GM12874 (cell line): Measurements from ENCODE around the gene TMEM30B.

Source experiments
- CTCF ChIP-seq: IDR thresholded peaks from 2 replicates; pipeline ENCODE4 v1.5.1; 2011; ENCODE audit warnings: low read depth, mild to moderate bottlenecking, control low read depth, low read length, moderate library complexity; ENCODE audit not compliant: insufficient read depth

The TMEM30B gene

GRCh38 chr14:61240206-61240605 lies 40.9 kb downstream of the TMEM30B start:
- no peak for TF ChIP-seq CTCF

DNA sequence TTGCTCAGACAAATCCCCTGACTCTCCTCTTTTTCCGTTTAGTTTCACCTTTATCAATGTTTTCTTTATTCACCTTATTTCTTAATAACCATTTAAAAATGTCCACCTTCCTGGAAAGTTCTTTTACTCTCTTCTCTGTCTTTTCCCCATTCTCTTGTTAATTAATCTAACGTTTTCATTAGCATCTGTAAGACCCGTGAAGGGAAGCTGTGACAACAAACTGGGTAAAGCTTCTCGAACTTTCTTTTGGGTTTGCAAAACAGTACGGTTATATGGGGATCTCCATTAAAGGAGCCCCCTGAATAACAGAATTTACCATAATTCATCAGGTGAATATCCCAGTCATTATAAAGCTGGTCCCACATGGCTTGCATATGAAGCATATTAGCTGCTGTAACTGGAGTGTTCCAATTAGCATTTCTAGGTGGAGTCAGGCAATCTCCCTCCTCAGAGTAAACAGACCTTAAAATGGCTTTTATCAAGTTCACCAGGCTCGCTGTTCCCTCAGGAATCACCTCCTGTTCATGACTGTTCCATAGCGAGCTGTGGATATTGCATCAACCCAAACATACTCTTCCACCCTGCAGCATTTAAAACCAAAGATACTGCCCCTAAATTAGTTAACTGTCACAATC lies 42.4 kb downstream of the TMEM30B start:
- TF ChIP-seq CTCF, result no peak

DNA sequence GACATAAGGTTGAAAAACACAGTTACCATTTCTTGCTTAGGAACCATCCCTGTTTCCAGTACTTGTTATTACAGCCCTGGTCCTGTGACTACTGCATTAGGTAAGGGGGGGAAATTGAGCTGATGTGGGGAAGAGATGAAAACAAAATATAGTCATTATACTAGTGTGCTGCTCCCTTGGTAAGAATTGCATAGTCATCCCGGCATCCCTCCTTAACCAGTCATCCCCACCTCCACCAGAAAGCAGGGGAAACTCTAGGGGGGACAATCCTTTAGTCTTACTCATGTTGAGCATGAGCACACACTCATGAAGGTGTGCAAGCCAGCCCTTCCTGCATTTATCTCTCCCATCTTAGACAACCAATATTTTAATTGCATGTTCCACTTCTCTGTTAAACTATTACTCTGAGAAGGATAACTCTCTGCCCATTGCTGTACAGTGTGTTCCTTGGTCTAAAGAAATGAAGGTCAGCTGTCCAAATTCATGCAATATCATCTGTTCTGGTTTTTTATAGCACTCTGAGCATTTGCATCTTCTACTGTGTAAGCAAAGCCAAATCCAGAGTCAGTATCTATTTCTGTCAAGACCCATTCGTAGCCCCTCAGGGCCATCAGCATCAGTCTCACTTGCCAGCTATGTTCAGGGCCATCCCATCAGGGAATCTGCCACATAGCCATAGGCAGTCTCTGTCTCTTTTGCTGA lies 46.8 kb downstream of the TMEM30B start:
- no peak for TF ChIP-seq CTCF

GRCh38 chr14:61233436-61233956 lies 47.6 kb downstream of the TMEM30B start:
- TF ChIP-seq CTCF, result no peak

GRCh38 chr14:61231810-61232209 lies 49.3 kb downstream of the TMEM30B start:
- TF ChIP-seq CTCF, result no peak

DNA sequence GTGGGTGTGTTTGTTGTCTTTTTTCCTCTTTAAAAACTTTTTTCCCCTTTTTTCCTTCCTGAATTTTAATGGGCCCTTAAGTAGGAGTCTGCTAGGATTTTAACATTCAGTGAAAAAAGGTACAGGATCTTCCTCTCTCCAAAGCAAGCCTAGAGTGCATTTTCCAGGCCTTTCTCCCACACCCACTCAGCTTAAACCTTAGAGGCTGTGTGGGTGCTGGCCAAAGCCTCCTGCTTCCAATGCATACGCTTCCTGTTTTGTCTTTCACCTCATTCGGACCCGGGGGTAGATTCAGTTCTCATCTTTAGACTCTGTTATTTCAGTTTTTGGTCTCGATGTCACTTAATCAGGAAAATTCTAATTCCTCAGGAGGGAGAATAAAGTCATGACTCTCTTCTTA lies 51.2 kb downstream of the TMEM30B start:
- no peak for TF ChIP-seq CTCF

DNA sequence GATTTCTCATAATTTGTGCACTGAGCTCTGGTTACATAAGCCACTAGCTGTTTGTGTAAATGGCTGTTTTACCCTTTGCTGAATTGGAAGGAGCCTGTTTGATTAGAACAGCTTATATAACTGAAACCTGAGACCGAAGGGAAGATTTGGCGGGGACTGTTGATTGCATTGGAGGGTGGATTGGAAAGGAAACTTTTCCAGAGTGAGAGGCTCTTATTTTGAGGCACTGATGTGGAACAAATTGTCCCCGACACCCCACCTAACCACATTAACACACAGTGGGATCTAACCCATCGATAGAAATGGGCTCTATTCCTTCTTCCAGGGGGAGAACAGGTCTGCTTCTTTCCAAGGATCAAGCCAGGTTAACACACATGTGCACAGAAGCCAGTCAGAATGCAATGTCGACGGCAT lies 51.7 kb downstream of the TMEM30B start:
- no peak for TF ChIP-seq CTCF
